ENCODE data around the gene WDR82.
A peak's percentile ranks its signal among the peaks of the same experiment; 100 is the strongest.

The WDR82 gene

GRCh38 chr3:52238193-52238760 lies 40.2 kb downstream of the WDR82 start:
- in situ Hi-C loops (cut with MboI; ENCODE audit: low sequenced_read_pairs), result no loop called here
- H3K36me3 ChIP-seq (replicated peaks), result no peaks in the 10 kb centered on the region
- no peak for DNase-seq (ENCODE audit: low spot score in 2 of 2)
- H3K27me3 ChIP-seq (ENCODE audit: low read depth), result no peaks in the 10 kb centered on the region
- H3K4me3 ChIP-seq, result peak overlapping the region; percentile 95
- H3K4me1 ChIP-seq, result peaks cover 28% of the 10 kb centered on the region
- no peaks in the 10 kb centered on the region for H3K9me3 ChIP-seq

- Histone ChIP-seq H3K27me3 (ENCODE audit: low read depth) (no peaks in the 10 kb centered on the region), H3K9me3 (no peaks in the 10 kb centered on the region), H3K4me3 (peak overlapping the region; percentile 95), H3K36me3 (replicated peaks) (no peaks in the 10 kb centered on the region), H3K4me1 (peaks cover 28% of the 10 kb centered on the region)
- in situ Hi-C loops (cut with MboI; ENCODE audit: low sequenced_read_pairs), result no loop called here
- peak in 1 of 2 experiments; percentile 42 for DNase-seq (ENCODE audit: low spot score in 2 of 2)
Measured at GRCh38 chr3:52237657-52238172, 40.7 kb downstream of the WDR82 start.

- Histone ChIP-seq H3K9me3 (no peaks in the 10 kb centered on the region), H3K4me3 (no peak overlapping the region), H3K36me3 (replicated peaks) (no peaks in the 10 kb centered on the region), H3K4me1 (peaks cover 28% of the 10 kb centered on the region), H3K27me3 (ENCODE audit: low read depth) (no peaks in the 10 kb centered on the region)
- DNase-seq (ENCODE audit: low spot score in 2 of 2), result no peak
- in situ Hi-C loops (cut with MboI; ENCODE audit: low sequenced_read_pairs), result no loop called here
Measured at GRCh38 chr3:52237006-52237656, 41.3 kb downstream of the WDR82 start.

GRCh38 chr3:52236424-52236886 lies 42.0 kb downstream of the WDR82 start:
- DNase-seq (ENCODE audit: low spot score in 2 of 2), result no peak
- H3K4me1 ChIP-seq, result peaks cover 28% of the 10 kb centered on the region
- in situ Hi-C loops (cut with MboI; ENCODE audit: low sequenced_read_pairs), result no loop called here
- H3K36me3 ChIP-seq (replicated peaks), result peaks cover 4% of the 10 kb centered on the region; the same call in 1 of the 2 replicates
- H3K4me3 ChIP-seq, result no peak overlapping the region
- H3K27me3 ChIP-seq (ENCODE audit: low read depth), result no peaks in the 10 kb centered on the region
- no peaks in the 10 kb centered on the region for H3K9me3 ChIP-seq

- in situ Hi-C loops (cut with MboI; ENCODE audit: low sequenced_read_pairs), result loop anchor here (5.0 kb wide), 2 partner anchors 108 to 208 kb away; no protein-coding TSS in a partner anchor
- no peaks in the 10 kb centered on the region for H3K9me3 ChIP-seq
- no peak for DNase-seq (ENCODE audit: low spot score in 2 of 2)
- no peaks in the 10 kb centered on the region for H3K27me3 ChIP-seq (ENCODE audit: low read depth)
- H3K4me3 ChIP-seq, result no peak overlapping the region
- H3K4me1 ChIP-seq, result peaks cover 19% of the 10 kb centered on the region
- peaks cover 21% of the 10 kb centered on the region for H3K36me3 ChIP-seq (replicated peaks)
Measured at GRCh38 chr3:52234516-52235447, 43.7 kb downstream of the WDR82 start.

- no peak for DNase-seq (ENCODE audit: low spot score in 2 of 2)
- H3K4me1 ChIP-seq, result peaks cover 18% of the 10 kb centered on the region
- H3K9me3 ChIP-seq, result no peaks in the 10 kb centered on the region
- no peak overlapping the region for H3K4me3 ChIP-seq
- H3K36me3 ChIP-seq (replicated peaks), result peaks cover 29% of the 10 kb centered on the region
- no peaks in the 10 kb centered on the region for H3K27me3 ChIP-seq (ENCODE audit: low read depth)
- in situ Hi-C loops (cut with MboI; ENCODE audit: low sequenced_read_pairs), result loop anchor here (5.0 kb wide), 2 partner anchors 108 to 208 kb away; no protein-coding TSS in a partner anchor
Measured at GRCh38 chr3:52233968-52234367, 44.5 kb downstream of the WDR82 start.

- Histone ChIP-seq H3K36me3 (replicated peaks) (peaks cover 32% of the 10 kb centered on the region), H3K4me1 (peaks cover 16% of the 10 kb centered on the region), H3K9me3 (no peaks in the 10 kb centered on the region), H3K4me3 (no peak overlapping the region), H3K27me3 (ENCODE audit: low read depth) (no peaks in the 10 kb centered on the region)
- in situ Hi-C loops (cut with MboI; ENCODE audit: low sequenced_read_pairs), result loop anchor here (5.0 kb wide), 2 partner anchors 109 to 209 kb away; no protein-coding TSS in a partner anchor
- DNase-seq (ENCODE audit: low spot score in 2 of 2), result no peak
Measured at GRCh38 chr3:52233108-52233591, 45.3 kb downstream of the WDR82 start.

- DNase-seq (ENCODE audit: low spot score in 2 of 2), result no peak
- in situ Hi-C loops (cut with MboI; ENCODE audit: low sequenced_read_pairs), result loop anchor here (5.0 kb wide), 2 partner anchors 110 to 210 kb away; no protein-coding TSS in a partner anchor
- peaks cover 32% of the 10 kb centered on the region for H3K36me3 ChIP-seq (replicated peaks)
Measured at GRCh38 chr3:52232279-52233107, 46.0 kb downstream of the WDR82 start.

GRCh38 chr3:52231502-52232278 lies 46.8 kb downstream of the WDR82 start:
- in situ Hi-C loops (cut with MboI; ENCODE audit: low sequenced_read_pairs), result loop anchor here (5.0 kb wide), 2 partner anchors 111 to 211 kb away; no protein-coding TSS in a partner anchor
- peak in 1 of 2 experiments; percentile 89 for DNase-seq (ENCODE audit: low spot score in 2 of 2)
- Histone ChIP-seq H3K9me3 (no peaks in the 10 kb centered on the region), H3K4me1 (peaks cover 3% of the 10 kb centered on the region; the same call in 1 of the 2 replicates), H3K36me3 (replicated peaks) (peaks cover 32% of the 10 kb centered on the region), H3K27me3 (ENCODE audit: low read depth) (no peaks in the 10 kb centered on the region), H3K4me3 (no peak overlapping the region)

More at GRCh38 chr3:52232279-52233107, 46.0 kb downstream of the WDR82 start:
- H3K4me1 ChIP-seq, result peaks cover 9% of the 10 kb centered on the region
- H3K27me3 ChIP-seq (ENCODE audit: low read depth), result no peaks in the 10 kb centered on the region
- H3K9me3 ChIP-seq, result no peaks in the 10 kb centered on the region
- no peak overlapping the region for H3K4me3 ChIP-seq

- in situ Hi-C loops (cut with MboI; ENCODE audit: low sequenced_read_pairs), result loop anchor here (5.0 kb wide), 2 partner anchors 111 to 211 kb away; no protein-coding TSS in a partner anchor
Measured at GRCh38 chr3:52230889-52231499, 47.5 kb downstream of the WDR82 start.

GRCh38 chr3:52230461-52230860 lies 48.0 kb downstream of the WDR82 start:
- Histone ChIP-seq H3K9me3 (no peaks in the 10 kb centered on the region), H3K4me3 (no peak overlapping the region), H3K4me1 (no peaks in the 10 kb centered on the region), H3K27me3 (ENCODE audit: low read depth) (no peaks in the 10 kb centered on the region), H3K36me3 (replicated peaks) (peaks cover 32% of the 10 kb centered on the region)
- no peak for DNase-seq (ENCODE audit: low spot score in 2 of 2)
- in situ Hi-C loops (cut with MboI; ENCODE audit: low sequenced_read_pairs), result loop anchor here (5.0 kb wide), 2 partner anchors 112 to 212 kb away; no protein-coding TSS in a partner anchor

More at GRCh38 chr3:52230889-52231499, 47.5 kb downstream of the WDR82 start:
- H3K4me3 ChIP-seq, result no peak overlapping the region
- DNase-seq (ENCODE audit: low spot score in 2 of 2), result no peak
- no peaks in the 10 kb centered on the region for H3K4me1 ChIP-seq
- H3K36me3 ChIP-seq (replicated peaks), result peaks cover 32% of the 10 kb centered on the region
- H3K27me3 ChIP-seq (ENCODE audit: low read depth), result no peaks in the 10 kb centered on the region
- no peaks in the 10 kb centered on the region for H3K9me3 ChIP-seq

Data from HAP-1 (cell line).